ENCODE measurements around the gene TCF7L1. TPM values are rescaled to one million over a fixed set of nuclear protein-coding genes. Genes with fewer than 3 reads are reported as not detected.

The TCF7L1 gene
- polyA plus RNA-seq, 1 donor from 2014 or later, result not detected

DNA sequence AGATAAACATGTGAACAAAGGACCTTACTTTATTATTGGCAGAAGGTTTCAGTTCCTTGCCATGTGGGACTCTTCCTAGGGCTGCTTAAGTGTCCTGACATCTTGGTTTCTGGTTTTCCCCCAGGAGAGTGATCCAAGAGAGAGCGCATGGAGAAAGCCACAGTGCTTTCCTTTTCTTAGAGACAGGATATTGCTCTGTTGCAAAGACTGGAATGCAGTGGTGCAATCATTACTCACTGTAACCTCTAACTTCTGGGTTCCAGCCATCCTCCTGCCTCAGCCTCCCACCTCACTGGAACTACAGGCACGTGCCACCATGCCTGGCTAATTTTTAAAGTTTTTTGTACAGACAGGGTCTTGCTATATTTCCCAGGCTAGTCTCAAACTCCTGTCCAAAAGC, 38.1 kb upstream of the TCF7L1 start:
- Histone ChIP-seq H3K27me3 (ENCODE audit: insufficient read depth, low read depth, low read length) (no peaks in the 10 kb centered on the region), H3K9ac (ENCODE audit: low read length) (no peak overlapping the region), H3K27ac (ENCODE audit: low read length) (no peak overlapping the region), H3K79me2 (replicated peaks; ENCODE audit: insufficient read depth, low read length) (no peaks in the 10 kb centered on the region), H3K9me3 (ENCODE audit: low read length) (peaks cover 3% of the 10 kb centered on the region), H3K4me3 (ENCODE audit: low read length) (no peak overlapping the region), H2AFZ (ENCODE audit: low read depth, low read length) (no peak overlapping the region), H3F3A (ENCODE audit: insufficient read depth, low read length, poor library complexity, severe bottlenecking) (no peaks in the 10 kb centered on the region), H3K4me2 (ENCODE audit: low read length) (no peak overlapping the region), H3K36me3 (ENCODE audit: insufficient read depth, low read length) (no peaks in the 10 kb centered on the region), H3K9me2 (ENCODE audit: insufficient read depth, low read length) (no peaks in the 10 kb centered on the region), H4K20me1 (ENCODE audit: insufficient read depth) (no peaks in the 10 kb centered on the region)
- TF ChIP-seq POLR2AphosphoS5 (IDR thresholded peaks at IDR 0.05) (no peak), EP300 (conservative IDR thresholded peaks at IDR 0.05; ENCODE audit: poor library complexity, severe bottlenecking) (no peak), MXI1 (conservative IDR thresholded peaks at IDR 0.05; ENCODE audit: poor library complexity, severe bottlenecking) (no peak), RAD21 (conservative IDR thresholded peaks at IDR 0.05) (no peak), TAF1 (IDR thresholded peaks at IDR 0.05; ENCODE audit: low read depth) (no peak), EZH2 (IDR thresholded peaks at IDR 0.05; ENCODE audit: borderline replicate concordance, insufficient read depth, low read length, poor library complexity, severe bottlenecking) (no peak)
- TF ChIP-seq, protein P1, sequence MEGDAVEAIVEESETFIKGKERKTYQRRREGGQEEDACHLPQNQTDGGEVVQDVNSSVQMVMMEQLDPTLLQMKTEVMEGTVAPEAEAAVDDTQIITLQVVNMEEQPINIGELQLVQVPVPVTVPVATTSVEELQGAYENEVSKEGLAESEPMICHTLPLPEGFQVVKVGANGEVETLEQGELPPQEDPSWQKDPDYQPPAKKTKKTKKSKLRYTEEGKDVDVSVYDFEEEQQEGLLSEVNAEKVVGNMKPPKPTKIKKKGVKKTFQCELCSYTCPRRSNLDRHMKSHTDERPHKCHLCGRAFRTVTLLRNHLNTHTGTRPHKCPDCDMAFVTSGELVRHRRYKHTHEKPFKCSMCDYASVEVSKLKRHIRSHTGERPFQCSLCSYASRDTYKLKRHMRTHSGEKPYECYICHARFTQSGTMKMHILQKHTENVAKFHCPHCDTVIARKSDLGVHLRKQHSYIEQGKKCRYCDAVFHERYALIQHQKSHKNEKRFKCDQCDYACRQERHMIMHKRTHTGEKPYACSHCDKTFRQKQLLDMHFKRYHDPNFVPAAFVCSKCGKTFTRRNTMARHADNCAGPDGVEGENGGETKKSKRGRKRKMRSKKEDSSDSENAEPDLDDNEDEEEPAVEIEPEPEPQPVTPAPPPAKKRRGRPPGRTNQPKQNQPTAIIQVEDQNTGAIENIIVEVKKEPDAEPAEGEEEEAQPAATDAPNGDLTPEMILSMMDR (IDR thresholded peaks at IDR 0.05; ENCODE audit: poor library complexity, severe bottlenecking), result no peak
- TF ChIP-seq, protein P2, sequence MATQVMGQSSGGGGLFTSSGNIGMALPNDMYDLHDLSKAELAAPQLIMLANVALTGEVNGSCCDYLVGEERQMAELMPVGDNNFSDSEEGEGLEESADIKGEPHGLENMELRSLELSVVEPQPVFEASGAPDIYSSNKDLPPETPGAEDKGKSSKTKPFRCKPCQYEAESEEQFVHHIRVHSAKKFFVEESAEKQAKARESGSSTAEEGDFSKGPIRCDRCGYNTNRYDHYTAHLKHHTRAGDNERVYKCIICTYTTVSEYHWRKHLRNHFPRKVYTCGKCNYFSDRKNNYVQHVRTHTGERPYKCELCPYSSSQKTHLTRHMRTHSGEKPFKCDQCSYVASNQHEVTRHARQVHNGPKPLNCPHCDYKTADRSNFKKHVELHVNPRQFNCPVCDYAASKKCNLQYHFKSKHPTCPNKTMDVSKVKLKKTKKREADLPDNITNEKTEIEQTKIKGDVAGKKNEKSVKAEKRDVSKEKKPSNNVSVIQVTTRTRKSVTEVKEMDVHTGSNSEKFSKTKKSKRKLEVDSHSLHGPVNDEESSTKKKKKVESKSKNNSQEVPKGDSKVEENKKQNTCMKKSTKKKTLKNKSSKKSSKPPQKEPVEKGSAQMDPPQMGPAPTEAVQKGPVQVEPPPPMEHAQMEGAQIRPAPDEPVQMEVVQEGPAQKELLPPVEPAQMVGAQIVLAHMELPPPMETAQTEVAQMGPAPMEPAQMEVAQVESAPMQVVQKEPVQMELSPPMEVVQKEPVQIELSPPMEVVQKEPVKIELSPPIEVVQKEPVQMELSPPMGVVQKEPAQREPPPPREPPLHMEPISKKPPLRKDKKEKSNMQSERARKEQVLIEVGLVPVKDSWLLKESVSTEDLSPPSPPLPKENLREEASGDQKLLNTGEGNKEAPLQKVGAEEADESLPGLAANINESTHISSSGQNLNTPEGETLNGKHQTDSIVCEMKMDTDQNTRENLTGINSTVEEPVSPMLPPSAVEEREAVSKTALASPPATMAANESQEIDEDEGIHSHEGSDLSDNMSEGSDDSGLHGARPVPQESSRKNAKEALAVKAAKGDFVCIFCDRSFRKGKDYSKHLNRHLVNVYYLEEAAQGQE (IDR thresholded peaks at IDR 0.05; ENCODE audit: borderline replicate concordance), result no peak

DNA sequence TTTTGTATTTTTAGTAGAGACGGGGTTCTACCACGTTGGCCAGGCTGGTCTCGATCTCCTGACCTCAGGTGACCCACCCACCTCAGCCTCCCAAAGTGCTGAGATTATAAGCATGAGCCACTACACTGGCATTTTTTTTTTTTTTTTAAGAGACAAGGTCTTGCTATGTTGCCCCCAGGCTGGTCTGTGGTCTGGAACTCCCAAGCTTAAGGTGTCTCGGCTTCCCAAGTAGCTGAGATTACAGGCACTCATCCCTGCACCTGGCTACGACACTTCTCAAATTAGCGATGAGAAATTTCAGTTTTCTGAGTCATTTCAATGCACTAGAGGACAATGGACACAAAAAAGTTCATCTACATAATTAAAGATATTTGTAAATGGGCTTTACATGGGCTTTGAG, 36.6 kb upstream of the TCF7L1 start:
- Histone ChIP-seq H3K36me3 (ENCODE audit: insufficient read depth, low read length) (no peaks in the 10 kb centered on the region), H3K27ac (ENCODE audit: low read length) (no peak overlapping the region), H2AFZ (ENCODE audit: low read depth, low read length) (no peak overlapping the region), H3K9me3 (ENCODE audit: low read length) (peaks cover 3% of the 10 kb centered on the region), H3K9me2 (ENCODE audit: insufficient read depth, low read length) (no peaks in the 10 kb centered on the region), H3K4me3 (ENCODE audit: low read length) (no peak overlapping the region), H3K9ac (ENCODE audit: low read length) (no peak overlapping the region), H4K20me1 (ENCODE audit: insufficient read depth) (no peaks in the 10 kb centered on the region), H3F3A (ENCODE audit: insufficient read depth, low read length, poor library complexity, severe bottlenecking) (no peaks in the 10 kb centered on the region), H3K79me2 (replicated peaks; ENCODE audit: insufficient read depth, low read length) (no peaks in the 10 kb centered on the region), H3K27me3 (ENCODE audit: insufficient read depth, low read depth, low read length) (no peaks in the 10 kb centered on the region), H3K4me2 (ENCODE audit: low read length) (no peak overlapping the region)
- TF ChIP-seq SMC3 (conservative IDR thresholded peaks at IDR 0.05; ENCODE audit: poor library complexity), result no peak
- TF ChIP-seq, protein P2 (IDR thresholded peaks at IDR 0.05; ENCODE audit: borderline replicate concordance), result no peak
- no peak for TF ChIP-seq POLR2AphosphoS5 (IDR thresholded peaks at IDR 0.05)
- TF ChIP-seq TAF1 (IDR thresholded peaks at IDR 0.05; ENCODE audit: low read depth), result no peak
- no peak for TF ChIP-seq EZH2 (IDR thresholded peaks at IDR 0.05; ENCODE audit: borderline replicate concordance, insufficient read depth, low read length, poor library complexity, severe bottlenecking)
- no peak for TF ChIP-seq RAD21 (conservative IDR thresholded peaks at IDR 0.05)
- TF ChIP-seq EP300 (conservative IDR thresholded peaks at IDR 0.05; ENCODE audit: poor library complexity, severe bottlenecking), result no peak
- TF ChIP-seq MXI1 (conservative IDR thresholded peaks at IDR 0.05; ENCODE audit: poor library complexity, severe bottlenecking), result no peak
- TF ChIP-seq, protein P1 (IDR thresholded peaks at IDR 0.05; ENCODE audit: poor library complexity, severe bottlenecking), result no peak
